Smooth muscle cell (in vitro differentiated cells): Measurements from ENCODE around the gene GALNT17. TPM values are rescaled to one million over a fixed set of nuclear protein-coding genes. Genes with fewer than 3 reads are reported as not detected.

Source experiments
- DNase-seq: peaks from one replicate; lab custom pipeline; 2025; ENCODE audit not compliant: unreplicated experiment; lab: John Stamatoyannopoulos, UW
- H2AFZ ChIP-seq: fragments of 200-600 bp; sonication (generic); 2 replicates; pipeline ENCODE4 v1.6.0; 2016; ENCODE audit warnings: antibody characterized with exemption, low read depth, mild to moderate bottlenecking
- H3F3A ChIP-seq: fragments of 200-600 bp; sonication (generic); 2 replicates; pipeline ENCODE4 v1.6.0; 2017; ENCODE audit warnings: antibody characterized with exemption, low read depth
- H3K27ac ChIP-seq: fragments of 200-600 bp; sonication (generic); 2 replicates; pipeline ENCODE4 v1.5.1; 2016; ENCODE audit warnings: low read depth, mild to moderate bottlenecking
- H3K27me3 ChIP-seq: fragments of 200-600 bp; sonication (generic); 2 replicates; pipeline ENCODE4 v1.6.1; 2016; ENCODE audit warnings: low read depth, mild to moderate bottlenecking
- H3K36me3 ChIP-seq: fragments of 200-600 bp; sonication (generic); 2 replicates; pipeline ENCODE4 v1.5.1; 2016; ENCODE audit warnings: low read depth
- H3K4me1 ChIP-seq: fragments of 200-600 bp; sonication (generic); 2 replicates; pipeline ENCODE4 v1.5.1; 2016; ENCODE audit warnings: low read depth
- H3K4me2 ChIP-seq: fragments of 200-600 bp; sonication (generic); 2 replicates; pipeline ENCODE4 v1.6.0; 2016; ENCODE audit warnings: mild to moderate bottlenecking
- H3K4me3 ChIP-seq: fragments of 200-600 bp; sonication (generic); 2 replicates; pipeline ENCODE4 v1.5.1; 2016; ENCODE audit warnings: mild to moderate bottlenecking
- H3K79me2 ChIP-seq: fragments of 200-600 bp; sonication (generic); 2 replicates; pipeline ENCODE4 v1.6.0; 2016; ENCODE audit warnings: low read depth, mild to moderate bottlenecking
- H3K9ac ChIP-seq: fragments of 200-600 bp; sonication (generic); 2 replicates; pipeline ENCODE4 v1.6.0; 2016; ENCODE audit warnings: low read depth
- H3K9me3 ChIP-seq: fragments of 200-600 bp; sonication (generic); replicated peaks from 2 replicates; pipeline ENCODE4 v1.5.1; 2016; ENCODE audit warnings: low read depth
- H4K20me1 ChIP-seq: fragments of 200-600 bp; sonication (generic); 2 replicates; pipeline ENCODE4 v1.6.0; 2016; ENCODE audit warnings: low read depth
- CTCF ChIP-seq: fragments of 200-600 bp; sonication (generic); IDR thresholded peaks from 2 replicates; pipeline ENCODE4 v1.5.1; 2017; ENCODE audit warnings: borderline replicate concordance, mild to moderate bottlenecking, antibody characterized with exemption; ENCODE audit not compliant: insufficient read depth, poor library complexity, severe bottlenecking
- WGBS: methylation state at CpG from one replicate; pipeline ENCODE4 v1.1.7; 2016; ENCODE audit warnings: low lambda C conversion rate; 5-methylcytosine and 5-hydroxymethylcytosine counted together
- polyA plus RNA-seq: library from polyadenylated mRNA; unstranded; fragments of >200 nt; fragmentation: Nextera tagmentation; extraction: Ambion mirVana; gene quantifications from 2 replicates; pipeline ENCODE4 v1.2.1, GENCODE V29; 2016
- total RNA-seq: library from RNA; depleted of rRNA; stranded (reverse); fragments of >200 nt; gene quantifications from 2 replicates; pipeline ENCODE4 v1.2.3, GENCODE V29; 2014

The GALNT17 gene
- total and polyA plus RNA-seq, 2 experiments from 2014 or later = 0.38 to 0.45 TPM

DNA sequence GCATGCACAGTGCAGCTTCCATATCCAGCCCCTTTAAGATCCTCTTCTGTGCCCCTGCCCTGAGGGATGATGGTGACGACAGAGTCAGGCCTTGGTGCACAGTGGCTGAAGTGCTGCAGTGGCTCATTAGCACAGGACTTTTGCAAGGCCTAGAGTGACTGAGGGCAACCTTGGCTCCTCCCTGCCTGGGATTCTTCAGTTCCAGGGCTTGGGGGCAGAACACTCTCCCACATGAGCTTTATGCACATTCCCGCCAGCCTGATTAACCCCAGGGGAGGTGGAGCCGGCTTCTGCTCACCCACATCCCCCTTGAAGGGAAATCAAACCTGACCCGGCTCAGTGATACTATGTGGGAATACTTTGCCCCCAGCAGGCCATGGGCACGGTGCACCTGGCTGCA lies 253.4 kb downstream of the GALNT17 start:
- Histone ChIP-seq H4K20me1 (no peaks in the 10 kb centered on the region), H3K4me1 (peaks cover 9% of the 10 kb centered on the region), H3K36me3 (no peaks in the 10 kb centered on the region), H3K9me3 (no peaks in the 10 kb centered on the region), H3K79me2 (no peaks in the 10 kb centered on the region), H3K9ac (no peak overlapping the region), H3F3A (no peaks in the 10 kb centered on the region), H2AFZ (no peak overlapping the region), H3K4me2 (no peak overlapping the region), H3K27me3 (peaks cover 4% of the 10 kb centered on the region), H3K4me3 (no peak overlapping the region), H3K27ac (no peak overlapping the region)
- WGBS = 75% methylated on average over 5 of the region's 5 CpGs
- no peak for TF ChIP-seq CTCF
- no peak for DNase-seq

DNA sequence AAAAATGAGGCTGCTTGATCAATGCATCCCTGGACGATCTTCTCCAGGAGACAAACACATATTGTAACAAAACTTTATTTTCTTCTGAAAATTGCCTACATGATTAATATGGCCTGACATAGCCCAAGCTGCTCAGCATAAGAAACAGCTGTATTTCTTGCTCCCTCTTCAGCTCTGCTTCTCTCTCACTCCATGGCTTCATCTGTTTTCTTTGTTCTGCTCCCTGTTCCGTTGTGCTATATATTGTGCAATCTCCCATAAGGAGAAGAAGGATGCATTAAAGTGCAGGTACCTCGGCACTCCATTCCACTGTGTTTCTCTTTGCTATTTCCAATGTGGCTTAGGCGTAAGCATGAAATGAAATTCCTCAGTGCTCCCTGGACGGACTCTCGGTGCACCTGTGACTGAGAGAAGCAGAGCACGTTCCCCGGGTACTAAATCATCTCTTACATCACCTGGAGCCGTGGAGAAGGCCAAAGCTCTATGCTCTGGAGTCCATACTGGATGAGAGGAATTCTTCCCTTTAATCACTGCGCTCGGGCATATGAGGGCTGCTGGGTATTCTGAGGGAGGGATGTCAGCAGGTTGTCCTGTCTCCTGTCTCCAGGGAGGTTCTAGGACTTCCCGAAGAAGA lies 254.3 kb downstream of the GALNT17 start:
- Histone ChIP-seq H2AFZ (no peak overlapping the region), H3F3A (no peaks in the 10 kb centered on the region), H3K9me3 (no peaks in the 10 kb centered on the region), H4K20me1 (no peaks in the 10 kb centered on the region), H3K9ac (no peak overlapping the region), H3K4me2 (no peak overlapping the region), H3K27ac (no peak overlapping the region), H3K4me1 (peaks cover 9% of the 10 kb centered on the region), H3K4me3 (no peak overlapping the region), H3K27me3 (peaks cover 4% of the 10 kb centered on the region), H3K36me3 (no peaks in the 10 kb centered on the region), H3K79me2 (no peaks in the 10 kb centered on the region)
- no peak for DNase-seq
- WGBS = 90% methylated on average over 12 of the region's 12 CpGs
- no peak for TF ChIP-seq CTCF

GRCh38 chr7:71388181-71388580 lies 256.2 kb downstream of the GALNT17 start:
- H3K4me1 ChIP-seq = peaks cover 9% of the 10 kb centered on the region
- no peaks in the 10 kb centered on the region for H4K20me1 ChIP-seq
- H3K27me3 ChIP-seq = peaks cover 4% of the 10 kb centered on the region
- H3F3A ChIP-seq = no peaks in the 10 kb centered on the region
- no peaks in the 10 kb centered on the region for H3K9me3 ChIP-seq
- no peak for DNase-seq
- no peak overlapping the region for H3K27ac ChIP-seq
- no peak overlapping the region for H3K4me3 ChIP-seq
- no peaks in the 10 kb centered on the region for H3K79me2 ChIP-seq
- H3K36me3 ChIP-seq = no peaks in the 10 kb centered on the region
- no peak overlapping the region for H3K4me2 ChIP-seq
- no peak overlapping the region for H3K9ac ChIP-seq
- 96% methylated on average over 14 of the region's 14 CpGs for WGBS
- H2AFZ ChIP-seq = no peak overlapping the region
- TF ChIP-seq CTCF = no peak

- Histone ChIP-seq H3K4me3 (no peak overlapping the region), H3K27ac (no peak overlapping the region), H2AFZ (no peak overlapping the region), H3K4me2 (no peak overlapping the region), H3K27me3 (peaks cover 4% of the 10 kb centered on the region), H3K79me2 (no peaks in the 10 kb centered on the region), H4K20me1 (no peaks in the 10 kb centered on the region), H3K9me3 (no peaks in the 10 kb centered on the region), H3K36me3 (no peaks in the 10 kb centered on the region), H3K4me1 (peaks cover 9% of the 10 kb centered on the region), H3K9ac (no peak overlapping the region), H3F3A (no peaks in the 10 kb centered on the region)
- TF ChIP-seq CTCF = no peak
- DNase-seq = no peak
- WGBS = 20% methylated on average over 7 of the region's 7 CpGs
Observed at GRCh38 chr7:71389976-71390375, 258.0 kb downstream of the GALNT17 start.
